HepG2 (cell line): ENCODE data around the gene EDNRB. TPM values are rescaled to one million over a fixed set of nuclear protein-coding genes. Genes with fewer than 3 reads are reported as not detected.
"Not testable (repeated sequence)": the region's sequence is repeated elsewhere in the genome, so short reads cannot be mapped to it uniquely, and the experiment has no call there.

Source experiments
- ATAC-seq: fragments of 200-7000 bp; cut with Tn5 transposase; 3 replicates; pipeline ENCODE4 v1.9.1; 2020; ENCODE audit warnings: mild to moderate bottlenecking, moderate library complexity
- BruUV-seq: library from RNA; stranded (reverse); fragments of 400-500 nt; replicated peaks from 2 replicates; lab custom pipeline; 2021; lab: Mats Ljungman, UMichigan
- CTCF ChIA-PET: fragments of 300-600 bp; formaldehyde crosslinking; extraction: SDS; loops from one replicate; lab custom pipeline; 2021; ENCODE audit warnings: low total read pairs, inconsistent platforms, low intra/inter-chr PET ratio; lab: Yijun Ruan, JAX
- POLR2A ChIA-PET: fragments of 350-600 bp; sonication (Branson Sonifier 250); formaldehyde crosslinking; loops from one replicate; lab custom pipeline; 2020; ENCODE audit warnings: antibody characterized with exemption, inconsistent platforms; lab: Yijun Ruan, JAX
- DNase-seq: peaks from one replicate; pipeline ENCODE4 v3.0.0-alpha.2; 2015; ENCODE audit warnings: low spot score
- FAIRE-seq: peaks from 3 replicates; lab custom pipeline; 2011; peaks lifted over from hg19 to GRCh38; lab: Jason Lieb, UNC
- H2AFZ ChIP-seq: one replicate; pipeline ENCODE4 v1.6.1; 2011; ENCODE audit warnings: low read length, inconsistent platforms
- H3K27ac ChIP-seq: fragments of 300-600 bp; 3 replicates; pipeline ENCODE4 v1.8.0; 2011; ENCODE audit warnings: mixed run types, mild to moderate bottlenecking, mixed read lengths, low read length, inconsistent platforms; ENCODE audit not compliant: insufficient read depth; ENCODE audit errors: extremely low read length
- H3K27me3 ChIP-seq, 2 experiments: fragments of 200-600 bp in 1 of 2; 2 replicates in 1 of 2; 3 replicates in 1 of 2; pipeline versions ENCODE4 v1.6.0 to v1.8.0; 2011; ENCODE audit warnings: low read length in 2 of 2, mild to moderate bottlenecking in 2 of 2, moderate library complexity in 2 of 2, inconsistent platforms in 1 of 2; ENCODE audit not compliant: insufficient read depth in 2 of 2, control insufficient read depth in 1 of 2
- H3K36me3 ChIP-seq, 2 experiments: fragments of 200-600 bp in 1 of 2; replicated peaks in 1 of 2; 2 replicates in 1 of 2; 3 replicates in 1 of 2; pipeline versions ENCODE4 v1.5.1 to v1.8.0; 2011; ENCODE audit warnings: low read length in 2 of 2, inconsistent platforms in 1 of 2; ENCODE audit not compliant: insufficient read depth in 2 of 2, control insufficient read depth in 1 of 2
- H3K4me1 ChIP-seq: 2 replicates; pipeline ENCODE4 v1.5.1; 2012; ENCODE audit warnings: low read length, inconsistent platforms; ENCODE audit not compliant: insufficient read depth
- H3K4me2 ChIP-seq: 2 replicates; pipeline ENCODE4 v1.6.0; 2011; ENCODE audit warnings: low read depth, low read length, inconsistent platforms
- H3K4me3 ChIP-seq, 3 experiments: fragments of 200-600 bp in 1 of 3; sonication (generic), shearing (Covaris generic) in 1 of 3; replicated peaks in 1 of 3; 2 replicates each; pipeline ENCODE4 v1.5.1; 2011 to 2016; ENCODE audit warnings: low read length in 3 of 3, inconsistent platforms in 2 of 3, low read depth in 2 of 3, mild to moderate bottlenecking in 2 of 3, control low read depth in 1 of 3, mixed read lengths in 1 of 3; ENCODE audit not compliant: insufficient read depth in 1 of 3
- H3K79me2 ChIP-seq: one replicate; pipeline ENCODE4 v1.6.1; 2011; ENCODE audit warnings: low read length, inconsistent platforms; ENCODE audit not compliant: insufficient read depth
- H3K9ac ChIP-seq: 2 replicates; pipeline ENCODE4 v1.6.0; 2011; ENCODE audit warnings: mild to moderate bottlenecking, low read depth, low read length, inconsistent platforms; ENCODE audit not compliant: insufficient read depth
- H3K9me3 ChIP-seq: 2 replicates; pipeline ENCODE4 v1.5.1; 2012; ENCODE audit warnings: mild to moderate bottlenecking, low read length
- H4K20me1 ChIP-seq: 2 replicates; pipeline ENCODE4 v1.6.0; 2011; ENCODE audit warnings: inconsistent platforms, mild to moderate bottlenecking, low read length, moderate library complexity; ENCODE audit not compliant: insufficient read depth
- GATAD1 ChIP-seq: IDR thresholded peaks from 2 replicates; pipeline ENCODE4 v1.6.1; 2016; ENCODE audit warnings: missing genetic modification reagents, missing compliant biosample characterization
- LRRFIP1 ChIP-seq: sonication (generic); formaldehyde crosslinking; conservative IDR thresholded peaks from 2 replicates; pipeline ENCODE4 v1.4.0; 2020; ENCODE audit warnings: missing genetic modification reagents
- PLSCR1 ChIP-seq: sonication (generic); formaldehyde crosslinking; IDR thresholded peaks from 2 replicates; pipeline ENCODE4 v1.5.0; 2020; ENCODE audit warnings: missing genetic modification reagents, mild to moderate bottlenecking, borderline replicate concordance
- SRSF1 ChIP-seq: fragments of 200-400 bp; formaldehyde crosslinking; optimal IDR thresholded peaks from 2 replicates; pipeline ENCODE3; 2017; ENCODE audit warnings: mild to moderate bottlenecking, low read depth, low read length, moderate library complexity
- TAF15 ChIP-seq: fragments of 200-400 bp; formaldehyde crosslinking; IDR thresholded peaks from one replicate; pipeline ENCODE4 v1.6.1; 2018; ENCODE audit warnings: mild to moderate bottlenecking, low read depth, low read length; ENCODE audit not compliant: poor library complexity, severe bottlenecking
- ZNF17 ChIP-seq: sonication (generic); formaldehyde crosslinking; IDR thresholded peaks from 2 replicates; pipeline ENCODE4 v1.5.0; 2020; ENCODE audit warnings: mild to moderate bottlenecking, missing genetic modification reagents
- ZNF576 ChIP-seq: sonication (generic); formaldehyde crosslinking; IDR thresholded peaks from 2 replicates; pipeline ENCODE4 v1.4.0; 2020; ENCODE audit warnings: mild to moderate bottlenecking, missing genetic modification reagents
- ZNF607 ChIP-seq: sonication (generic); formaldehyde crosslinking; IDR thresholded peaks from 2 replicates; pipeline ENCODE4 v1.5.1; 2020; ENCODE audit warnings: missing genetic modification reagents, mild to moderate bottlenecking, borderline replicate concordance
- WGBS: methylation state at CpG from one replicate; pipeline ENCODE4 v1.1.6; 2017; ENCODE audit warnings: low lambda C conversion rate; 5-methylcytosine and 5-hydroxymethylcytosine counted together
- in situ Hi-C: cut with HindIII; loops from 2 replicates; pipeline ENCODE4 v1.10.0; 2017; ENCODE audit warnings: low pct_unique_long_range_greater_than_20kb; ENCODE audit not compliant: extremely low pct_ligation_motif_present
- intact Hi-C: fragments of 100-400 bp; cut with micrococcal nuclease; formaldehyde crosslinking; loops from one replicate; pipeline ENCODE4 v1.10.0; 2022; ENCODE audit not compliant: unreplicated experiment
- polyA plus RNA-seq, 8 experiments: library from polyadenylated mRNA; depleted of rRNA in 3 of 8; stranded (reverse) in 7 of 8; unstranded in 1 of 8; fragments of >200 nt; fragmentation: Illumina TruSeq in 4 of 8; extraction: Trizol in 4 of 8; gene quantifications; 2 replicates each; pipeline versions ENCODE4 v1.2.1 to v1.2.3, GENCODE V29; 2011 to 2016; ENCODE audit warnings: low read depth in 4 of 8, missing spikeins in 1 of 8, mixed read lengths in 1 of 8; ENCODE audit not compliant: insufficient read depth in 1 of 8
- total RNA-seq, 5 experiments: library from RNA; depleted of rRNA; stranded (reverse); fragments of >200 nt; fragmentation: Illumina TruSeq; extraction: Trizol; gene quantifications; 2 replicates each; pipeline ENCODE4 v1.2.3, GENCODE V29; 2016; ENCODE audit warnings: low read depth in 1 of 5

The EDNRB gene
- total and polyA plus RNA-seq, 2 of the 13 experiments (the other 11 are each of a cell fraction or from before 2014, with no cell fraction given), result not detected

GRCh38 chr13:77946522-77946921 is 27.9 kb upstream of the EDNRB start:
- Histone ChIP-seq H4K20me1 (no peaks in the 10 kb centered on the region), H3K27ac (no peak overlapping the region), H3K4me2 (no peak overlapping the region), H3K36me3 (no peaks in the 10 kb centered on the region), H3K4me1 (no peaks in the 10 kb centered on the region), H2AFZ (no peak overlapping the region), H3K79me2 (no peaks in the 10 kb centered on the region), H3K9ac (no peak overlapping the region), H3K9me3 (no peaks in the 10 kb centered on the region; the same call in 1 of the 2 replicates), H3K27me3 (no peaks in the 10 kb centered on the region), H3K4me3 (no peak overlapping the region)
- in situ Hi-C loops, result no loop called here
- TF ChIP-seq TAF15 (no peak), ZNF607 (CRISPR knock-in tag) (no peak), GATAD1 (CRISPR knock-in tag) (no peak), SRSF1 (no peak), ZNF576 (CRISPR knock-in tag) (no peak), ZNF17 (CRISPR knock-in tag) (no peak), PLSCR1 (CRISPR knock-in tag) (no peak), LRRFIP1 (CRISPR knock-in tag) (no peak)
- intact Hi-C loops, result no loop called here
- no peak for ATAC-seq
- CTCF ChIA-PET, result no interaction called here
- POLR2A ChIA-PET, result no interaction called here
- no peak for DNase-seq
- FAIRE-seq, result no peak
- no TSS peak for BruUV-seq
- WGBS, result 0% methylated on average over 1 of the region's 1 CpG

- BruUV-seq, H3K27me3 ChIP-seq, H3K79me2 ChIP-seq, H4K20me1 ChIP-seq, H3K36me3 ChIP-seq, H3K9ac ChIP-seq, H3K9me3 ChIP-seq, H3K27ac ChIP-seq, FAIRE-seq, intact Hi-C loops, H2AFZ ChIP-seq, DNase-seq, POLR2A ChIA-PET, ATAC-seq, in situ Hi-C loops, H3K4me3 ChIP-seq, H3K4me1 ChIP-seq, H3K4me2 ChIP-seq, CTCF ChIA-PET: not testable (repeated sequence)
- 33% methylated on average over 7 of the region's 7 CpGs for WGBS
These were observed 16.4 kb upstream of the EDNRB start for GRCh38 chr13:77935063-77935462.
